Progenitor cell of endocrine pancreas (in vitro differentiated cells): ENCODE results near the gene MATN1. TPM values are rescaled to one million over a fixed set of nuclear protein-coding genes. Genes with fewer than 3 reads are reported as not detected.
A peak's percentile ranks its signal among the peaks of the same experiment; 100 is the strongest.

Experiments used
- DNase-seq: peaks from one replicate; pipeline ENCODE4 v3.0.0; 2021; ENCODE audit warnings: low spot score; ENCODE audit not compliant: unreplicated experiment
- H3K27ac Mint-ChIP-seq: 2 replicates; pipeline ENCODE4 v1.8.0; 2021; ENCODE audit warnings: mild to moderate bottlenecking, moderate library complexity, mixed read lengths
- H3K27me3 Mint-ChIP-seq: 2 replicates; pipeline ENCODE4 v1.8.0; 2021; ENCODE audit warnings: mixed read lengths
- H3K36me3 Mint-ChIP-seq: 2 replicates; pipeline ENCODE4 v1.8.0; 2022; ENCODE audit warnings: mixed read lengths; ENCODE audit not compliant: insufficient read depth
- H3K4me1 Mint-ChIP-seq: 2 replicates; pipeline ENCODE4 v1.8.0; 2021; ENCODE audit warnings: low read depth, mixed read lengths
- H3K4me3 Mint-ChIP-seq: 2 replicates; pipeline ENCODE4 v1.8.0; 2021; ENCODE audit warnings: low read depth, mild to moderate bottlenecking, moderate library complexity, mixed read lengths
- H3K9me3 Mint-ChIP-seq: 2 replicates; pipeline ENCODE4 v1.8.0; 2021; ENCODE audit warnings: low read depth, mixed read lengths
- total RNA-seq: library from RNA; stranded (reverse); gene quantifications from 2 replicates; pipeline ENCODE4 v1.2.1, GENCODE V29; 2021
- TF ChIP-seq, protein P1 (sequence below): fragments of 200-600 bp; sonication (generic); IDR thresholded peaks from one replicate; pipeline ENCODE4 v1.5.0; 2021; ENCODE audit warnings: antibody characterized with exemption, mild to moderate bottlenecking; ENCODE audit not compliant: unreplicated experiment

Gene MATN1
- total RNA-seq, 1 donor from 2014 or later: 0.14 TPM

DNA sequence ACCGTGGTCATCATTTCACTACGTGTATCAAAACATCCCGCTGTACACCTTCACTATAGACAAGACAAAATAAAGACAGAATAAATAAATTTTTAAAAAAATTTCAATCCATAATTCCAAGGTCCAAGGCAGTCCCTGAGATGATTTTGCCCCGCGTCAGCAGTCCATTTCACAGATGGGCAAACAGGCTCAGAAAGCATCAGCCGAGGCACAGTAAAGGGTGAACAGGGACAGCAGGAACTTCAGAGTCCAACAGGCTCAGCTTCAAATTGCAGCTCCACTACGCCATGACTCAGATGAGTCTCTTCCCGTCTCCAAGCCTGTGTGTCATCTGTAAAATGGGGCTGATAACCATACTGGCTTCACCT is 15.0 kb downstream of the MATN1 start:
- no peaks in the 10 kb centered on the region for H3K4me1 Mint-ChIP-seq
- TF ChIP-seq, protein P1, sequence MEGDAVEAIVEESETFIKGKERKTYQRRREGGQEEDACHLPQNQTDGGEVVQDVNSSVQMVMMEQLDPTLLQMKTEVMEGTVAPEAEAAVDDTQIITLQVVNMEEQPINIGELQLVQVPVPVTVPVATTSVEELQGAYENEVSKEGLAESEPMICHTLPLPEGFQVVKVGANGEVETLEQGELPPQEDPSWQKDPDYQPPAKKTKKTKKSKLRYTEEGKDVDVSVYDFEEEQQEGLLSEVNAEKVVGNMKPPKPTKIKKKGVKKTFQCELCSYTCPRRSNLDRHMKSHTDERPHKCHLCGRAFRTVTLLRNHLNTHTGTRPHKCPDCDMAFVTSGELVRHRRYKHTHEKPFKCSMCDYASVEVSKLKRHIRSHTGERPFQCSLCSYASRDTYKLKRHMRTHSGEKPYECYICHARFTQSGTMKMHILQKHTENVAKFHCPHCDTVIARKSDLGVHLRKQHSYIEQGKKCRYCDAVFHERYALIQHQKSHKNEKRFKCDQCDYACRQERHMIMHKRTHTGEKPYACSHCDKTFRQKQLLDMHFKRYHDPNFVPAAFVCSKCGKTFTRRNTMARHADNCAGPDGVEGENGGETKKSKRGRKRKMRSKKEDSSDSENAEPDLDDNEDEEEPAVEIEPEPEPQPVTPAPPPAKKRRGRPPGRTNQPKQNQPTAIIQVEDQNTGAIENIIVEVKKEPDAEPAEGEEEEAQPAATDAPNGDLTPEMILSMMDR: no peak
- H3K4me3 Mint-ChIP-seq: no peak overlapping the region
- no peak overlapping the region for H3K27ac Mint-ChIP-seq
- no peak for DNase-seq
- H3K36me3 Mint-ChIP-seq: no peaks in the 10 kb centered on the region
- peaks cover 17% of the 10 kb centered on the region for H3K27me3 Mint-ChIP-seq
- H3K9me3 Mint-ChIP-seq: no peaks in the 10 kb centered on the region

DNA sequence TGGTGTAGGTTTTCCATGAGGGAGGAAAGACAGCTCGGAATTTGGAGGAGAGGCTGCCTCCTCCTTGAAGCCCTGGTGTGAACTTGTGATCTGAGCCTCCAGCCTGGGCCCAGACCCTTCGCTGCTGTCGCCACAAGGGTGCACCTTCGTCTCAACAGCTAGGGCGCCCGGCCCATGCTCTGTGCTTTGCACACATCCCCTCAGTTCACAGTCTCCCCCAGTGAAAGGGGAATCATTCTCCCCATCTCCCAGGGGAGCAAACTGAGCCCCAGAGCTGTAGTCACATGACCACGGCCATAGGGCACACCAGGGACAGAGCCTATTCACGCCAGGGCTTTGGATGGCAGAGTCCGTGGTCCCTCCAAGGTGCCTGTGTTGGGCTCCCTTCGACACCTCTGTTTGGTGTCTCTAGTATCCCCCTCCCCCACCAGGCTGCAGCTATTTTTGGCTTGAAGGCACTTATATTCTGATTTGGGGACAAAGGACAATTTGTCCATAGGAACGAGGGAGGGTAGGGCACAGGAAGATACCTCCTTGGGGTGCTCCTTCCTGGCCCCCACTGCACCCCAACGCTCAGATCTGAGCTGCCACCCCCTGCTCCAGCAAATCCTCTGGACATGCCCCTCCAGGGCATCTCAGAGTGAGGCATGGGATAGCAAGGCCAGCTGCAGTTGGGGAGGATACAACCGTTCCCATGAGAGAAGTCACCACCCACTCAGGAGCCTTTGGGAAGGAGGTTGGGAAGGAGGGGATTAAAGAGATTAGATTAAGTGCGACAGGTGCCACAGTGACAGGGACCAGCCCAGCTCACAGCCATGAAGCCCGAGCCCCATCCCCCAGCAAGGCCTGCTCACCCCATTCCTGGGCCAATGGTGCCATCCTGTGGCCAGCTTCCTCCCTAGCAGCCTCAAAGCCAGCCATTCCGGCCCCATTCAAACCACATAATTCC is 15.7 kb downstream of the MATN1 start:
- Mint-ChIP-seq H3K27ac (no peak overlapping the region), H3K9me3 (no peaks in the 10 kb centered on the region), H3K4me1 (no peaks in the 10 kb centered on the region), H3K4me3 (no peak overlapping the region), H3K27me3 (peaks cover 17% of the 10 kb centered on the region), H3K36me3 (no peaks in the 10 kb centered on the region)
- peak; percentile 72 for DNase-seq
- TF ChIP-seq, protein P1: peak; percentile 90

DNA sequence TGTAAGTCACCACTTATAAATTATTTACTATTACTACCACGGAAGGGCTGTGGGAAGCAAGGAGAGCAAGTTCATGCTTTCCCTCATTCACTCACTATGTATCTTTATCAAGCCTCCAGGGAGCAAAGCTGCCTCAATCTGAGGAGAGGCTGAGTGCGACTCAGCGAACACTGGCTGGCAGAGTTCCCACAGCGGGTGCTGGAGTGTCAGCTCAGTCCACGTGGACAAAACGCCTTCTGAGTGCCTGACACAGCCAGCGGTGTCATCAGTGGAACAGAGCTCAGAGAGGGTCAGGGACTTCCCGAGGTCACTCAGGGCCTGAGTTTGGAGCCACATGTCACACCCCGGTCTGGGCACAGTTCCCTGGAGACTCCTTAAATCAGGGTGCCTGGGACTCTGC is 16.9 kb downstream of the MATN1 start:
- Mint-ChIP-seq H3K4me1 (no peaks in the 10 kb centered on the region), H3K36me3 (no peaks in the 10 kb centered on the region), H3K27ac (no peak overlapping the region), H3K9me3 (no peaks in the 10 kb centered on the region), H3K27me3 (peaks cover 12% of the 10 kb centered on the region), H3K4me3 (no peak overlapping the region)
- TF ChIP-seq, protein P1: no peak
- no peak for DNase-seq

DNA sequence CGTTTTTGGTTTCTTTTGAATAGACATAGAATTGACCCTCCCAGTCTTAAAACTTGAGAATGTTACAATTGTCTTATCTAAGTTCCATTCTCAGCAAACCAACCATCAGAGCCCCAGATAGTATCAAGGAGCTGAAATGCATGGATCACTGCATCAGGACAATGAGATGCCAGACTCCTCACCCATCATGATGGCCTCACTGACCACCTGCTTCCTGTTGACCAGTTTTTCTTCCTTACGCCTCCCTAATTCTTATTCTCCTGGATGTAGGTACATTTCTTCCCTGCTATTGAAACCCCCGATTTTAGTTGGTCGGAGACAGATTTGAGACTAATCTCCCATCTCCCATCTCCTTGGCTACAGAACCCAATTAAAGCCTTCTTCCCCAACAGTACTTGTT is 17.7 kb downstream of the MATN1 start:
- TF ChIP-seq, protein P1: no peak
- no peaks in the 10 kb centered on the region for H3K4me1 Mint-ChIP-seq

DNA sequence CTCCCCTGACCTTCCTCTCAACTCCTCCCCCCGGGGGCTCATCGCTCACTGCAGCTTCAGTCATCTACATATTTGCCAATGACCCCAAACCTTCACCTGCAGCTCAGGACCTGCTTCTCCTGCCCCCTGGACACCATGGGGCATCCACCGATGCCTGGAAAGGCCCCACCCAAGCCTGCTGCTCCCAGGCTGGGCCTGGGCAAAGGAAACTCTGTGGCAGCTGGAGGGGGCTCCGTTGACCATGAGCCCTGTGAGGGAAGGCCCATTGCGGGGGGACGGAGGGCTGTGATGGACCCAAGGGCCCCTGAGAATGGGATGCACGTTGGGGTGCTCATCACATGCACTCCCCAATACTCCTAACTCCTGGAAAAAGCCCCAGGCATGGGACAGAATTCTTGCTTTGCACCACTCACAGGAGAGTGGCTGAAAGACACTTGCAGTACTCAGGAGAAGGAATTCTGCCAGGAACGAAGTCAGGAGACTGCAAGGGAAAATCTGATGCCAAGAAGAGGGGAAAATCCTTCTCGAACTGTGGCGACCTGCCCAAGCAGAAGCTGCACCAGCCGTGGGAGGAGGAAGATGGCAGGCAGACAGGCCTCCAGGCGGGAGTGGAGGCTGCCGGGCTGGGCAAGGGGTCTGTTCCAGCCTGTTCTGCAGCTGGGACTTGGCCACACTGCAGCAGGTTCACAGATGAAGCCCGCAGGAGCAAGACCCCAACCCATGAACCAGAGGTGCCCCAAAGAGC is 18.4 kb downstream of the MATN1 start:
- TF ChIP-seq, protein P1: no peak
- no peaks in the 10 kb centered on the region for H3K4me1 Mint-ChIP-seq
- no peak overlapping the region for H3K27ac Mint-ChIP-seq
- no peaks in the 10 kb centered on the region for H3K36me3 Mint-ChIP-seq
- no peak overlapping the region for H3K4me3 Mint-ChIP-seq
- peaks cover 7% of the 10 kb centered on the region for H3K27me3 Mint-ChIP-seq
- no peaks in the 10 kb centered on the region for H3K9me3 Mint-ChIP-seq
- DNase-seq: no peak

More for the DNA sequence above, 17.7 kb downstream of the MATN1 start:
- Mint-ChIP-seq H3K36me3 (no peaks in the 10 kb centered on the region), H3K27me3 (peaks cover 12% of the 10 kb centered on the region), H3K27ac (no peak overlapping the region), H3K4me3 (no peak overlapping the region), H3K9me3 (no peaks in the 10 kb centered on the region)
- no peak for DNase-seq
